Type B pancreatic cell (in vitro differentiated cells): ENCODE data around the gene PLCL1. TPM values are rescaled to one million over a fixed set of nuclear protein-coding genes. Genes with fewer than 3 reads are reported as not detected.

Experiments
- DNase-seq: peaks from one replicate; pipeline ENCODE4 v3.0.0; 2021; ENCODE audit warnings: mixed read lengths; ENCODE audit not compliant: unreplicated experiment; ENCODE audit errors: extremely low spot score
- H3K27ac Mint-ChIP-seq: 2 replicates; pipeline ENCODE4 v1.8.0; 2021; ENCODE audit warnings: mild to moderate bottlenecking, mixed read lengths
- H3K27me3 Mint-ChIP-seq: 2 replicates; pipeline ENCODE4 v1.8.0; 2021; ENCODE audit warnings: mixed read lengths
- H3K36me3 Mint-ChIP-seq: 2 replicates; pipeline ENCODE4 v1.8.0; 2021; ENCODE audit warnings: mixed read lengths
- H3K4me1 Mint-ChIP-seq: one replicate; pipeline ENCODE4 v1.8.0; 2021; ENCODE audit warnings: mixed read lengths; ENCODE audit not compliant: unreplicated experiment
- H3K4me3 Mint-ChIP-seq: 2 replicates; pipeline ENCODE4 v1.8.0; 2021; ENCODE audit warnings: mild to moderate bottlenecking, mixed read lengths
- H3K9me3 Mint-ChIP-seq: 2 replicates; pipeline ENCODE4 v1.8.0; 2021; ENCODE audit warnings: mixed read lengths
- total RNA-seq: library from RNA; stranded (reverse); gene quantifications from 2 replicates; pipeline ENCODE4 v1.2.1, GENCODE V29; 2021; ENCODE audit warnings: low replicate concordance
- TF ChIP-seq, protein P1 (sequence below): fragments of 200-600 bp; sonication (generic); conservative IDR thresholded peaks from 2 replicates; pipeline ENCODE4 v1.5.0; 2021; ENCODE audit warnings: antibody characterized with exemption, mild to moderate bottlenecking

Gene PLCL1
- total RNA-seq, 1 donor from 2014 or later, result 4.4 TPM

DNA sequence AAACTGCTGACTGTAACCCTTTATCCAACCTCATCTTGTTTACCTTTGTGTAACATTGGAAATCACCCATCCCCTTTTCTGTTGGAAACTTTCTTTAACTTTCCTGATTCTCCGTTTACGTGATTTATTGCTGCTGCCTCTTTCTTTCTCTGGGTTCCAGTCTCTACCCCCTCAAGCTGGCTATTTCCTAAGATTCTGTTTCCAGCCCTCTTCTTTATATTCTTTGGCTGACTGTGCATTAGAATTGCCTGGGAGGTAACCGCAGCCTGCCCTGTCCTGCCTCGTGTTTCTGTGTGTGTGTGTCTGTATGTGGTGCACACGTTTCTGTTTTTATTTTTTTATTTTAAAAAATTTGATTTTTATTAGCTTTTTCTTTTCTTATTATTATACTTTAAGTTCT is 229.2 kb downstream of the PLCL1 start:
- Mint-ChIP-seq H3K4me3 (no peak overlapping the region), H3K4me1 (no peaks in the 10 kb centered on the region), H3K27ac (no peak overlapping the region), H3K36me3 (no peaks in the 10 kb centered on the region), H3K9me3 (no peaks in the 10 kb centered on the region), H3K27me3 (peaks cover 7% of the 10 kb centered on the region)
- TF ChIP-seq, protein P1, sequence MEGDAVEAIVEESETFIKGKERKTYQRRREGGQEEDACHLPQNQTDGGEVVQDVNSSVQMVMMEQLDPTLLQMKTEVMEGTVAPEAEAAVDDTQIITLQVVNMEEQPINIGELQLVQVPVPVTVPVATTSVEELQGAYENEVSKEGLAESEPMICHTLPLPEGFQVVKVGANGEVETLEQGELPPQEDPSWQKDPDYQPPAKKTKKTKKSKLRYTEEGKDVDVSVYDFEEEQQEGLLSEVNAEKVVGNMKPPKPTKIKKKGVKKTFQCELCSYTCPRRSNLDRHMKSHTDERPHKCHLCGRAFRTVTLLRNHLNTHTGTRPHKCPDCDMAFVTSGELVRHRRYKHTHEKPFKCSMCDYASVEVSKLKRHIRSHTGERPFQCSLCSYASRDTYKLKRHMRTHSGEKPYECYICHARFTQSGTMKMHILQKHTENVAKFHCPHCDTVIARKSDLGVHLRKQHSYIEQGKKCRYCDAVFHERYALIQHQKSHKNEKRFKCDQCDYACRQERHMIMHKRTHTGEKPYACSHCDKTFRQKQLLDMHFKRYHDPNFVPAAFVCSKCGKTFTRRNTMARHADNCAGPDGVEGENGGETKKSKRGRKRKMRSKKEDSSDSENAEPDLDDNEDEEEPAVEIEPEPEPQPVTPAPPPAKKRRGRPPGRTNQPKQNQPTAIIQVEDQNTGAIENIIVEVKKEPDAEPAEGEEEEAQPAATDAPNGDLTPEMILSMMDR, result no peak
- DNase-seq, result no peak

- Mint-ChIP-seq H3K27me3 (peaks cover 5% of the 10 kb centered on the region), H3K4me3 (no peak overlapping the region), H3K36me3 (no peaks in the 10 kb centered on the region), H3K4me1 (no peaks in the 10 kb centered on the region), H3K27ac (no peak overlapping the region), H3K9me3 (no peaks in the 10 kb centered on the region)
- TF ChIP-seq, protein P1, result no peak
- DNase-seq, result no peak
Measured at GRCh38 chr2:198036029-198036879, 231.9 kb downstream of the PLCL1 start.

DNA sequence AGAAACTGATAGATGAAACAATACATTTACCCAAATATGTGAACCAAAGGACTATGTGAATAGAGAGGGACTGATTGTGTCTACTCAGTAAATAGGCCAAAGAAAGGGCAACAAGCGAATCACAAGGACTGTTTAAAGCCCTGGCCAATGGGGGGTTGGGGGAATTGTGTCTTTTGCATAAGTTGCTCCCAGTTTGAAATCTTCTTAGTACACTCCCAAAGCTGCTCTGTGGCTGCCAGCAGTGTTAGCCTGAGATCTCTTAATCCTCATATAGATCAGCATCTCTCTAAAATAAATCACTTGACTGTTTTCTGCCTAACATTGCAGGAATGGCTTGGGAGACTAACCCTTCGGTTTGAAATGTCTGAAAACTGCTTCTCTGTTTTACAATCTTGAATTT is 236.4 kb downstream of the PLCL1 start:
- Mint-ChIP-seq H3K36me3 (no peaks in the 10 kb centered on the region), H3K4me3 (no peak overlapping the region), H3K4me1 (no peaks in the 10 kb centered on the region), H3K9me3 (no peaks in the 10 kb centered on the region), H3K27me3 (peaks cover 5% of the 10 kb centered on the region), H3K27ac (no peak overlapping the region)
- TF ChIP-seq, protein P1, result no peak
- DNase-seq, result no peak

DNA sequence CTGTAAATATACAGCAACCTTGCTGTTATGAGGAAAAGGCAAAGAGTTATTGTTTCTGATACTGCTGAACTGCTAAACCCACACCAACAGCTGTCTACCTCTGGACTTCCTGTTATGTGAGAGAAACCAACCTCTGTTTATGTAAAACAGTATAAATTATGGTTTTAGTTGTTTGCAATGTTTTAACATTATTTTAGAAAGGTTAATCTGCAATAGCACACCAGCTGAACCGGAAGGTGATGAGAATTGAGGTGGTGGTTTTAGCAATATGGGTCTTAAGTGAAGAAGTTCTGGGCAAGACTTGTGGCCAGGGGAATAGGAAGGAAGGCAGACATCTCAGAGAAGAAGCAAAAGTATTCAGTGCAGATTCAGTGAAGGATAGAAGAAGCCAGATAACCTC is 237.8 kb downstream of the PLCL1 start:
- Mint-ChIP-seq H3K4me3 (no peak overlapping the region), H3K27me3 (peaks cover 3% of the 10 kb centered on the region), H3K9me3 (no peaks in the 10 kb centered on the region), H3K27ac (no peak overlapping the region), H3K4me1 (no peaks in the 10 kb centered on the region), H3K36me3 (no peaks in the 10 kb centered on the region)
- no peak for DNase-seq
- TF ChIP-seq, protein P1, result no peak

- Mint-ChIP-seq H3K9me3 (no peaks in the 10 kb centered on the region), H3K4me1 (no peaks in the 10 kb centered on the region), H3K4me3 (no peak overlapping the region), H3K36me3 (no peaks in the 10 kb centered on the region), H3K27ac (no peak overlapping the region), H3K27me3 (no peaks in the 10 kb centered on the region)
- TF ChIP-seq, protein P1, result no peak
- no peak for DNase-seq
Measured at GRCh38 chr2:198044777-198045176, 240.4 kb downstream of the PLCL1 start.
